HG03280 (cell line): ENCODE measurements around the gene CACNB4.

Source experiments
- ATAC-seq: cut with Tn5 transposase; IDR thresholded peaks from one replicate; pipeline ENCODE4 v1.9.1; 2021; ENCODE audit warnings: mild to moderate bottlenecking, moderate library complexity; ENCODE audit not compliant: unreplicated experiment

Gene CACNB4

DNA sequence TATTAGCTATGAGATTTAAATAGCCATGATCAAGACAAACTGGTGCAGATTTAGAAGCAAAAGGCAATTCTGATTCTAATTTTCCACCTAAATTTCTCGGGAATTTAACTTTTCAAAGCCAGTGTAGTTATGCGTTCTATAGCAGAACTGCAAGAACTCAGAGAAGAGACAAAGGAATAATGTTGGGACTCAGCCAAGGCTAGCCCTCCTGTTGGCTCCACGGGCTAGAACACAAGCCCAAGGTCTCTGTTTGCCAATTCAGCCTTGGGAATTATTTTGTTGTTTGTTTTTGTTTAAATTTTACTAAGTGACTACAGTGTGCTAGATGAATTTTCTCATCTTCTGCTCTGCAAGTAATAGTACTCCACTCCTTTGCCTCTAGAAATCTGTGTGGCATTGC lies 121.2 kb downstream of the CACNB4 start:
- no peak for ATAC-seq

- peak; percentile 86 for ATAC-seq
Observed at GRCh38 chr2:151976945-151977353, 121.9 kb downstream of the CACNB4 start.

- no peak for ATAC-seq
Observed at GRCh38 chr2:151975460-151976414, 123.1 kb downstream of the CACNB4 start.

GRCh38 chr2:151974988-151975387 lies 123.9 kb downstream of the CACNB4 start:
- ATAC-seq = no peak

GRCh38 chr2:151973901-151974199 lies 125.0 kb downstream of the CACNB4 start:
- ATAC-seq = no peak

DNA sequence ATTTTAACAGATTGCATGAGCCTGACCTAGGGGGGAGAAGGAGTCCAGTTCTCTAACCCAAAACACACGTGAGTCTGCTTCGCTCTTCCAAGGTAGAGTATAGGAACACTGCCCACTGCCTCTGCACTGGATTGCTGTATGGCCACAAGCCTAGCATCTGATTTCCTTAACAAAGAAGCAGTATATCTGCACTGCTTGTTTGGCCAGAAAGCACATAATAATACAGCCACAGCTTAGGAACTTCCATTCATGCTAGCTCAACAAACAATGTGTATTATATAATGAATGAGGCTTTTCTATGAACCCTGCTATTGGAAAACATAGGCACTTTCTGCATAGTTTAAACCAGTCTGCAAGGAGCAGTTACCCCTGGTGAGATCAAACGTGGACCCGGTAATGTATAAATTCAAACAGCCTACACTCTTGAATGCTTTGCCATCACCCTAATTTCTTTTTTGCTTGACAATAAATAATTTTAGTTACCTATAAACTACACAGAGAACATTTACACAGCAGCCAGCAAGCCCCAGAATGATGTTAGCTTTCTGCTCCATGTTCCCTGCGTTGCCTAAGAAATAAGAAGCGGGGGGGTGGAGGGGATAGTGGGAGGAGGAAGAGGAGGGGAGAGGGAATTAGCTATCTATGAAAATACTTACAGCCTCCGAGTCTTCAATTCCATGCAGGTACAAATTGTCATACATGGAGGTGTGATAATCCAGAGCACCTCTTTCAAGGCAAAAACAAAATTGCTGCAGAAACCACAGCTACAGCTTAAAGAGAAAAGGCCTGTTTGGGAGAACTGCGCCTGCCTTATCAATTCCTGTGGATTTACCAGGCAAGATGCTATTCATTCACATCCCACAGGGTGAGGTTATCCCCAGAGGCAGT lies 125.6 kb downstream of the CACNB4 start:
- ATAC-seq = no peak

- no peak for ATAC-seq
Observed at GRCh38 chr2:151972241-151973012, 126.4 kb downstream of the CACNB4 start.

DNA sequence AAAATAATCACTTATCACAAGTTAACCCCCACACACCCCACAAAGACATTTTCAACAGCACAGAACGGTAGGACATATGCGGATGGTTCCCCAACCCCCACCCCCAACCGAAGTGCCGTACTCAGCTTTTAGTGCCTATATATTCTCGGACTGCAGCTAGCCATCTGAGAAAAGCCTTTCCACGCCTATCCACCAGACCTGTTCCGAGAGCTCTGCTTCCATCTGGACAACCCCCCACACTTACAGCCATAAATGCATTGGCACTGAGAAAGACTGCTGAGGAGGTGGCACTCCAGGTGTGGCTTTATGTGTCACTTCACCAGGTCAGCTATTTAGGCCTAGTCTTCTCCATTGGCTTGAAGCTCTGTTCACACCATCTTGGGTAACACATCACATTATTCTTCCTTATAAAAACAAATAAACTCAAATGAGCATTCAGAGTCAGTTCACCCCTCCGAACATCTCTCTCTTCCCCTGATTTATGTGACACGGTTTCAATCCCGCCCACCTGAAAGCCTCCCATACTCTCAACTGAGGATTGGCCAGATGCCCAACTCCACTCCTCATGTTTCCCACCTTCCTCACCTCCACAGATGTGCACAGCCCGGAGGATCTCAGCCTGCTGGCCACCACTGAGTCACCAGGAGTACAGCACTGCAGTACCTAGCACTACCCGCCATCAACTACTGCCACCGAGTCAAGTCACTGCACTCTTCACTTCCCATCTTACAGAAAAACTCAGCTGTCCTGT lies 127.4 kb downstream of the CACNB4 start:
- no peak for ATAC-seq

DNA sequence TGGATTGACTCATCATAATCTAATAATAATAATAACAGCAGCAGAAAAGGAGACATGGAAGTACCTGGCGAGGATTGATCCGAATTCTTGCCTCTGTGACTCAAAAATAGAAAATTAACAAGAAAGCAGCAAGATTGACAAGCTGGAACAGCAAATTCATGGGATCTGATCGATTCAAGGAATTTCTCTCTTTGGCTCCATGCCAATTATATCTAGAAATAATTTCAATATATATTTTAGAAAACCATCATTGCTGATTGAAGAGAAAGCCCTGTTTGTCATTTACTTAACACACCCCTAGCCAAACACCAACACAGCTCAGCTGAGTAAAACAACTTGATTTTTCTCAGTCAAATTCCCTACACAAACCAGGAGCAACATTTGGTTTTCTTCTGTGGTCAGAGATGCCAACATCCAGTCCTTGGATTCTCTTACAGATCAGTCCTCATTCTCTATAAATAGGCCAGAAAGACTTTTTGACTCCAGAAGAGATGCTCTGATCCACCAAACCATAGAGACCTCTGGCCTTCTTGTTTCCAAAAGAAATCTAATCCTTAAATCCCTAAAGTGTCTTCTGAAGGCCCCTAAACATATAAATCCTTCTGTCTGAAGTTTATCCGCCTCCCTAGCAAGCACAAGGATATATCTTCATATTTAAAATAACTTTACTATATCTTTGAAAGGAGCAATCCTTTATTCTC lies 129.9 kb downstream of the CACNB4 start:
- ATAC-seq = no peak

DNA sequence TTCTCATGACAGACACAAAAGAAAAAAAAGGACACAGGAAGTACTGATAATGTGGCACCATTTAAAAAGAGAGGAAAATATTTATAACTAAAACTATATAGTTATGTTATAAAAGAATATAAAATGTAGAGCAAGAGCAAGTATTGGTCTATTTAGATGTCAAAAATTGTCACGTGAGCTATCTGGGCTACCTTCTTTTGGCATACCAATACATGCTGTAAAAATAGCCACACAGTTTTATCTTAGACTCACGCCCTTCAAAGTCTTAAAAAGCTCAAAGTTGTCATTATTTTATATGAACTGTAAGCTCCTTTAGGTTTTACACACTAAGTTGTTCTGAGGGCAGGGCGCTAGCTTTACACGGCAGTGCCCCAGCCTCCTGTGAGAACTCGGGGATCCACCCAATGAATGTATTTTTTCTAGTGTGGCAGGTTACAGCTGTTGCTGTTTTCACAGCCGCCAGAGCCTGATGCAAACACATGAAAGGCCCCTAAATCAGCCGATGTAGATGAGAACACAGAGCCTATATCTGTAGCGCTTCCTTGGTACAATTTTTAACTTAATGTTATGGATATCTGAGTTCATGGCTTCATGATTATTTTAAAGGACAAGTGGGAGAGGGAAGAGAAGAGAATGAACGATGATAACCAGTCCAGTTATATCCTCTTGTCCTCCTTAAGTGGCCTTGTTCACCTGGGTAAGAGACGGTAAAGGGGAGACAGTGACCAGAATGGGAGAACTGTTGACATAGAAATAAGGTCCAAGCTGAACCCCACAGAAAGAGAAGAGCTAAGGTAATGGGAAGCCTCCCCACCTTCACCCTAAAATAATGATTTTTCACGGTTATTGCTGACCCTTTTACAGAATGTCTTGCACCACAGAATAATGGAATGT lies 130.8 kb downstream of the CACNB4 start:
- no peak for ATAC-seq

- ATAC-seq = no peak
Observed at GRCh38 chr2:151965884-151966283, 133.0 kb downstream of the CACNB4 start.

DNA sequence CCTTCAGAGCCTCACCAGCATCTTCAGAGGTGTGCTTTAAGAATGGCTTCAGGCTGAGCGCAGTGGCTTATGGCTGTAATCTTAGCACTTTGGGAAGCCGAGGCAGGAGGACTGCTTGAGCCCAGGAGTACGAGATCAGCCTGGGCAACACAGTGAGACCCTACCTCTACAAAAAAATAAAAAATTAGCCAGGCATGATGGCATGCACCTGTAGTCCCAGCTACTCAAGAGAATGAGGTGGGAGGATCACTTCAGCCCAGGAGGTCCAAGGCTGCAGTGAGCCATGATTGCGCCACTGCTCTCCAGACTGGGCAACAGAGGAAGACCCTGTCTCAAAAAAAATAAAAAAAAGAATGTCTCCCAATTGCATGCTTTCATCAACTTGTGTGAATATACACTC lies 137.3 kb downstream of the CACNB4 start:
- no peak for ATAC-seq

GRCh38 chr2:151959238-151959637 lies 139.6 kb downstream of the CACNB4 start:
- ATAC-seq = no peak

DNA sequence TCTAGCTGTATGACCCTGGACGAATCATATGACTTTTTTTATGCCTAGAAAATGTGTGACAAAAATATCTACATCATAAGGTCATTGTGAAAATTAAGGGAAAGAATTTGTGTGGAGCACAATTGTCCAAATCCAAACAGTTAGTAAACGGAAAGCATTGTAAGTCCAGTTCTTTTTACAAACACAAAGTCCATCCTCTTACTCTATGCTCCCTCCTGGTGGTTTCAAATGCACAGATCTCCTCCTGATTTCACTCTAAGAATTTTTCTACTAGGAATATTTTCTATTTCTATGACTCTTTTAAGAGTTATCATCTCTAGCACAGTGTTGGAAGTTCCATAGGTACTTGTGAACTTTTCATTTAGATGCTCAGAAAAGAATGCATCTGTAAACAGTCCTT lies 145.4 kb downstream of the CACNB4 start:
- ATAC-seq = no peak

GRCh38 chr2:151952691-151953456 lies 146.0 kb downstream of the CACNB4 start:
- no peak for ATAC-seq

DNA sequence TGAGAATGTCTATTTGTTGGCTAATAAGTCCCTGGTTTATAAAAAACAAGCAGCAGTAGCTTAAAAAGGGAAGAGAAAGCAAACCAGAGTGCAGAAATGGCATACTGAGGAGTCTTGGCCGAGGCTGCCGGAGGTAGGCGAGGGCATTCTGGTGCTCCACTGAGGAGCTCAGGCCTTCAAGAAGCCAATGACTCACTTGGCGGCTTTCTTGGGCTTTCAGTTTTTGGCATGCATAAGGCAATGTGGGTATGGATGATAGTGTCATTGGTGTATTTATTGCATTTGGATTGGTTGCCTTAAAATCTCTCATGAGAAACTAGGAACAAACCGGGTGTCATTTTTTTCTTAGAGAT lies 151.1 kb downstream of the CACNB4 start:
- ATAC-seq = no peak

DNA sequence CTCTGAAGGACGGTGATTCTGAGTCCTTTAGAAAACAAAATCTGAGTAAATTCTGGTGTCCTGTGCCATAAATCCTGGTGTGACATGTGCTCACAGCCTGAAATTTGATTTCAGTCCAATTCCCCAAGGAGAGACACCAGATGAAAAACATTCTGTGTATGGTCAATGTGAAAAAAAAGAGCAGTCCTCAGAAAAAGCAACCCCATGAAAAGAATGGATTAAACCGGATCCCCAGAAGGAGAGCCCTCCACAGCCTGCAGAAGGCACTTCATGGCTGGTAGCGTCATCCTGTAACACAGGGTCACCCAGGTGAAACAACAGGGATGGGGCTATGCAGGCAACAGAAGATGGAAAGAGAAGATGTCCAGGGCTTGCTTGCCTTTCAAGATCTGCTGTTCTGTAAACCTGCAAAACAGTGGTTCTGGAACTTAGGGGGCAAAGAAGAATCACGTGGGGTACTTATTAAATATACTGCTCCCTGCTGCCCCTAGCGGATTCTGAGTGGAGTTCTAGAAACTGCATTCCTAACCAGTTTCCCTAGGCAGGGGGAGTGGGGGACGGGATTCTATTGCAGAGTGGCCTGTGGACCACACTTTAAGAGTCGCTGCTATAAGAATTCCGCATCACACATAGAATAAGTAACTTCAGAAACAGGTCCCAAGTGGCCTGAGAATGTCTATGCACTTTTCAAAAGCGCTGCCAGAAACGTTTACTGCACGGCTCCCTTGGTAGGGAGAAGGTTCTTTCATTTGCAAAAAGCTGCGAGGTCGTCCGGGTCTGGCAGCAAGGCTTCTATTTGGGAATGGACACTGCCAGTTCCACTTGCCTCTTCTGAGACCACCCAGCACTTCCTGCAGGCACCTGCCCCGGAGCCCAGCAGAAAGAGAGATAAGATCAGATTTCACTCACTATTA lies 151.7 kb downstream of the CACNB4 start:
- peak; percentile 63 for ATAC-seq
